Activated naive CD4-positive, alpha-beta T cell treated with anti-CD3 and anti-CD28 coated beads, Interleukin-2, amount 50 U/mL, for 72 hours (primary cell): ENCODE data around the gene CNTNAP2. TPM values are rescaled to one million over a fixed set of nuclear protein-coding genes. Genes with fewer than 3 reads are reported as not detected.

Experiments
- ATAC-seq, 2 donors: fragments of 150-1000 bp; cut with Tn5 transposase; 2 replicates each; pipeline ENCODE4 v1.10.0; 2021; ENCODE audit warnings: mild to moderate bottlenecking in 2 of 2, moderate library complexity in 2 of 2
- DNase-seq, 2 donors: peaks; one replicate each; pipeline ENCODE4 v3.0.0; 2021 to 2022; ENCODE audit warnings: low spot score in 2 of 2
- H3K27ac Mint-ChIP-seq, 2 donors: one replicate each; pipeline ENCODE4 v1.8.0; 2022; ENCODE audit warnings: mild to moderate bottlenecking in 2 of 2, mixed read lengths in 2 of 2
- H3K36me3 Mint-ChIP-seq, 2 donors: one replicate each; pipeline ENCODE4 v1.8.0; 2022; ENCODE audit warnings: mixed read lengths in 2 of 2
- H3K9me3 Mint-ChIP-seq, 2 donors: one replicate each; pipeline ENCODE4 v1.8.0; 2022; ENCODE audit warnings: mixed read lengths in 2 of 2
- total RNA-seq, 2 donors: library from RNA; stranded (reverse); gene quantifications; one replicate each; pipeline ENCODE4 v1.2.3, GENCODE V29; 2022

The CNTNAP2 gene
- total RNA-seq, 2 donors from 2014 or later = not detected

- Mint-ChIP-seq H3K27ac (no peak overlapping the region), H3K36me3 (no peaks in the 10 kb centered on the region), H3K9me3 (peaks cover 0 to 8% of the 10 kb centered on the region in 2 donors)
- DNase-seq = no peak
- no peak for ATAC-seq
Observed at GRCh38 chr7:147894271-147894670, 1777.7 kb downstream of the CNTNAP2 start.

- ATAC-seq = no peak
- Mint-ChIP-seq H3K9me3 (peaks cover 11 to 17% of the 10 kb centered on the region in 2 donors), H3K27ac (no peak overlapping the region), H3K36me3 (no peaks in the 10 kb centered on the region)
- DNase-seq = no peak
Observed at GRCh38 chr7:147896121-147896520, 1779.5 kb downstream of the CNTNAP2 start.

- no peak for ATAC-seq
- Mint-ChIP-seq H3K9me3 (peaks cover 14 to 23% of the 10 kb centered on the region in 2 donors), H3K27ac (no peak overlapping the region), H3K36me3 (no peaks in the 10 kb centered on the region)
- no peak for DNase-seq
Observed at GRCh38 chr7:147903536-147904218, 1787.1 kb downstream of the CNTNAP2 start.

GRCh38 chr7:147904219-147904576 lies 1787.6 kb downstream of the CNTNAP2 start:
- Mint-ChIP-seq H3K36me3 (no peaks in the 10 kb centered on the region), H3K9me3 (peaks cover 14 to 23% of the 10 kb centered on the region in 2 donors), H3K27ac (no peak overlapping the region)
- ATAC-seq = no peak
- DNase-seq = no peak

- ATAC-seq (no peak), DNase-seq (no peak)
- H3K36me3 Mint-ChIP-seq = no peaks in the 10 kb centered on the region
- H3K9me3 Mint-ChIP-seq = no peaks in the 10 kb centered on the region
- no peak overlapping the region for H3K27ac Mint-ChIP-seq
Observed at GRCh38 chr7:147909431-147910148, 1793.0 kb downstream of the CNTNAP2 start.

- H3K27ac Mint-ChIP-seq = no peak overlapping the region
- no peaks in the 10 kb centered on the region for H3K9me3 Mint-ChIP-seq
- DNase-seq (no peak), ATAC-seq (no peak)
- no peaks in the 10 kb centered on the region for H3K36me3 Mint-ChIP-seq
Observed at GRCh38 chr7:147911201-147911601, 1794.6 kb downstream of the CNTNAP2 start.

- ATAC-seq (no peak), DNase-seq (no peak)
- no peaks in the 10 kb centered on the region for H3K9me3 Mint-ChIP-seq
- no peaks in the 10 kb centered on the region for H3K36me3 Mint-ChIP-seq
- H3K27ac Mint-ChIP-seq = no peak overlapping the region
Observed at GRCh38 chr7:147912291-147912690, 1795.7 kb downstream of the CNTNAP2 start.

GRCh38 chr7:147912946-147913638 lies 1796.5 kb downstream of the CNTNAP2 start:
- no peak overlapping the region for H3K27ac Mint-ChIP-seq
- H3K9me3 Mint-ChIP-seq = no peaks in the 10 kb centered on the region
- ATAC-seq (no peak), DNase-seq (no peak)
- no peaks in the 10 kb centered on the region for H3K36me3 Mint-ChIP-seq

GRCh38 chr7:147915781-147916180 lies 1799.2 kb downstream of the CNTNAP2 start:
- DNase-seq = no peak
- Mint-ChIP-seq H3K36me3 (no peaks in the 10 kb centered on the region), H3K27ac (no peak overlapping the region), H3K9me3 (no peaks in the 10 kb centered on the region)
- no peak for ATAC-seq

- Mint-ChIP-seq H3K9me3 (no peaks in the 10 kb centered on the region), H3K27ac (no peak overlapping the region), H3K36me3 (no peaks in the 10 kb centered on the region)
- ATAC-seq (no peak), DNase-seq (no peak)
Observed at GRCh38 chr7:147916573-147916972, 1800.0 kb downstream of the CNTNAP2 start.

GRCh38 chr7:147923841-147924240 lies 1807.2 kb downstream of the CNTNAP2 start:
- peaks cover 10 to 11% of the 10 kb centered on the region in 2 donors for H3K9me3 Mint-ChIP-seq
- no peaks in the 10 kb centered on the region for H3K36me3 Mint-ChIP-seq
- no peak for ATAC-seq
- DNase-seq = no peak
- H3K27ac Mint-ChIP-seq = no peak overlapping the region

- Mint-ChIP-seq H3K9me3 (peaks cover 4 to 8% of the 10 kb centered on the region in 2 donors), H3K27ac (no peak overlapping the region), H3K36me3 (no peaks in the 10 kb centered on the region)
- DNase-seq (no peak), ATAC-seq (no peak)
Observed at GRCh38 chr7:147937428-147937827, 1820.8 kb downstream of the CNTNAP2 start.

- no peak overlapping the region for H3K27ac Mint-ChIP-seq
- H3K36me3 Mint-ChIP-seq = no peaks in the 10 kb centered on the region
- no peak for ATAC-seq
- peaks cover 4% of the 10 kb centered on the region in 2 donors for H3K9me3 Mint-ChIP-seq
- no peak for DNase-seq
Observed at GRCh38 chr7:147941381-147941780, 1824.8 kb downstream of the CNTNAP2 start.

GRCh38 chr7:147944321-147944720 lies 1827.7 kb downstream of the CNTNAP2 start:
- ATAC-seq = no peak
- H3K9me3 Mint-ChIP-seq = peaks cover 0 to 4% of the 10 kb centered on the region in 2 donors
- H3K36me3 Mint-ChIP-seq = no peaks in the 10 kb centered on the region
- no peak for DNase-seq
- no peak overlapping the region for H3K27ac Mint-ChIP-seq

GRCh38 chr7:147952918-147953317 lies 1836.3 kb downstream of the CNTNAP2 start:
- Mint-ChIP-seq H3K27ac (no peak overlapping the region), H3K9me3 (peaks cover 7 to 8% of the 10 kb centered on the region in 2 donors), H3K36me3 (no peaks in the 10 kb centered on the region)
- no peak for ATAC-seq
- DNase-seq = no peak

- no peak for DNase-seq
Observed at GRCh38 chr7:147968046-147968610, 1851.5 kb downstream of the CNTNAP2 start.

GRCh38 chr7:147971606-147972110 lies 1855.1 kb downstream of the CNTNAP2 start:
- no peaks in the 10 kb centered on the region for H3K9me3 Mint-ChIP-seq
- no peak for ATAC-seq
- no peaks in the 10 kb centered on the region for H3K36me3 Mint-ChIP-seq
- no peak for DNase-seq
- no peak overlapping the region for H3K27ac Mint-ChIP-seq

More at GRCh38 chr7:147968046-147968610, 1851.5 kb downstream of the CNTNAP2 start:
- Mint-ChIP-seq H3K9me3 (no peaks in the 10 kb centered on the region), H3K36me3 (no peaks in the 10 kb centered on the region), H3K27ac (no peak overlapping the region)
- no peak for ATAC-seq
